ENCODE data around the gene KLHL25. TPM values are rescaled to one million over a fixed set of nuclear protein-coding genes. Genes with fewer than 3 reads are reported as not detected.
A peak's percentile ranks its signal among the peaks of the same experiment; 100 is the strongest.

KLHL25 gene
- total RNA-seq, 1 experiment from 2014 or later, result 16.0 TPM

- BruUV-seq (replicated peaks), result no TSS peak
- Mint-ChIP-seq H3K4me3 (ENCODE audit: low read depth, unreplicated experiment) (peak overlapping the region; percentile 73), H3K27ac (ENCODE audit: unreplicated experiment) (no peak overlapping the region), H3K27me3 (ENCODE audit: unreplicated experiment) (no peaks in the 10 kb centered on the region), H3K9me3 (ENCODE audit: low read depth, unreplicated experiment) (no peaks in the 10 kb centered on the region), H3K36me3 (ENCODE audit: insufficient read depth, unreplicated experiment) (peaks cover 31% of the 10 kb centered on the region), H3K4me1 (ENCODE audit: low read depth, unreplicated experiment) (peaks cover 49% of the 10 kb centered on the region)
- intact Hi-C loops (cut with micrococcal nuclease; ENCODE audit: unreplicated experiment), result no loop called here
- CTCF ChIA-PET, result no interaction called here
- no peak for DNase-seq
- no peak for TF ChIP-seq CTCF (IDR thresholded peaks at IDR 0.05; ENCODE audit: unreplicated experiment)
Measured at GRCh38 chr15:85792102-85792731, 2.5 kb downstream of the KLHL25 start.

GRCh38 chr15:85789496-85789875 is 5.2 kb downstream of the KLHL25 start:
- peaks cover 16% of the 10 kb centered on the region for H3K36me3 Mint-ChIP-seq (ENCODE audit: insufficient read depth, unreplicated experiment)
- H3K4me1 Mint-ChIP-seq (ENCODE audit: low read depth, unreplicated experiment), result peaks cover 48% of the 10 kb centered on the region
- no peak for TF ChIP-seq CTCF (IDR thresholded peaks at IDR 0.05; ENCODE audit: unreplicated experiment)
- H3K27me3 Mint-ChIP-seq (ENCODE audit: unreplicated experiment), result no peaks in the 10 kb centered on the region
- no peak overlapping the region for H3K4me3 Mint-ChIP-seq (ENCODE audit: low read depth, unreplicated experiment)
- BruUV-seq (replicated peaks), result no TSS peak
- intact Hi-C loops (cut with micrococcal nuclease; ENCODE audit: unreplicated experiment), result no loop called here
- no peaks in the 10 kb centered on the region for H3K9me3 Mint-ChIP-seq (ENCODE audit: low read depth, unreplicated experiment)
- peak overlapping the region; percentile 16 for H3K27ac Mint-ChIP-seq (ENCODE audit: unreplicated experiment)
- DNase-seq, result no peak
- CTCF ChIA-PET, result interaction anchor here (0.7 to 1.6 kb wide), 2 partner anchors 11 to 26 kb away, joined by 3 to 5 read pairs; no protein-coding TSS in a partner anchor

GRCh38 chr15:85788771-85789495 is 5.8 kb downstream of the KLHL25 start:
- CTCF ChIA-PET, result interaction anchor here (0.5 to 0.7 kb wide), 2 partner anchors 26 to 1190 kb away, joined by 3 read pairs; no protein-coding TSS in a partner anchor
- intact Hi-C loops (cut with micrococcal nuclease; ENCODE audit: unreplicated experiment), result no loop called here
- DNase-seq, result peak; percentile 86
- H3K27me3 Mint-ChIP-seq (ENCODE audit: unreplicated experiment), result no peaks in the 10 kb centered on the region
- H3K27ac Mint-ChIP-seq (ENCODE audit: unreplicated experiment), result peak overlapping the region; percentile 16
- TF ChIP-seq CTCF (IDR thresholded peaks at IDR 0.05; ENCODE audit: unreplicated experiment), result no peak
- peaks cover 11% of the 10 kb centered on the region for H3K36me3 Mint-ChIP-seq (ENCODE audit: insufficient read depth, unreplicated experiment)
- BruUV-seq (replicated peaks), result no TSS peak
- H3K9me3 Mint-ChIP-seq (ENCODE audit: low read depth, unreplicated experiment), result no peaks in the 10 kb centered on the region
- no peak overlapping the region for H3K4me3 Mint-ChIP-seq (ENCODE audit: low read depth, unreplicated experiment)
- H3K4me1 Mint-ChIP-seq (ENCODE audit: low read depth, unreplicated experiment), result peaks cover 48% of the 10 kb centered on the region

- H3K27ac Mint-ChIP-seq (ENCODE audit: unreplicated experiment), result peak overlapping the region; percentile 71
- no peaks in the 10 kb centered on the region for H3K9me3 Mint-ChIP-seq (ENCODE audit: low read depth, unreplicated experiment)
Measured at GRCh38 chr15:85786781-85787114, 8.0 kb downstream of the KLHL25 start.

More at GRCh38 chr15:85786781-85787114, 8.0 kb downstream of the KLHL25 start:
- Mint-ChIP-seq H3K4me3 (ENCODE audit: low read depth, unreplicated experiment) (peak overlapping the region; percentile 39), H3K36me3 (ENCODE audit: insufficient read depth, unreplicated experiment) (no peaks in the 10 kb centered on the region), H3K27me3 (ENCODE audit: unreplicated experiment) (no peaks in the 10 kb centered on the region), H3K4me1 (ENCODE audit: low read depth, unreplicated experiment) (peaks cover 34% of the 10 kb centered on the region)
- DNase-seq, result no peak
- intact Hi-C loops (cut with micrococcal nuclease; ENCODE audit: unreplicated experiment), result no loop called here
- TF ChIP-seq CTCF (IDR thresholded peaks at IDR 0.05; ENCODE audit: unreplicated experiment), result no peak
- BruUV-seq (replicated peaks), result no TSS peak
- CTCF ChIA-PET, result interaction anchor here (0.8 to 1.6 kb wide), 4 partner anchors 14 to 847 kb away, joined by 3 to 8 read pairs (median 4); no protein-coding TSS in a partner anchor
